Breast epithelium (tissue), 3 donors: ENCODE measurements around the gene IDH3A.

Source experiments
- CTCF ChIP-seq, 3 donors: fragments of 450-650 bp; IDR thresholded peaks; one replicate each; pipeline ENCODE4 v1.5.1; 2016 to 2017; ENCODE audit warnings: antibody characterized with exemption in 3 of 3, mild to moderate bottlenecking in 3 of 3, moderate library complexity in 3 of 3
- POLR2A ChIP-seq: fragments of 450-650 bp; IDR thresholded peaks from one replicate; pipeline ENCODE4 v1.6.1; 2016; ENCODE audit warnings: antibody characterized with exemption, mild to moderate bottlenecking, moderate library complexity
- POLR2AphosphoS5 ChIP-seq, 3 donors: sonication (generic); formaldehyde crosslinking; IDR thresholded peaks; one replicate each; pipeline ENCODE4 v1.6.1; 2017; ENCODE audit warnings: antibody characterized with exemption in 3 of 3

DNA sequence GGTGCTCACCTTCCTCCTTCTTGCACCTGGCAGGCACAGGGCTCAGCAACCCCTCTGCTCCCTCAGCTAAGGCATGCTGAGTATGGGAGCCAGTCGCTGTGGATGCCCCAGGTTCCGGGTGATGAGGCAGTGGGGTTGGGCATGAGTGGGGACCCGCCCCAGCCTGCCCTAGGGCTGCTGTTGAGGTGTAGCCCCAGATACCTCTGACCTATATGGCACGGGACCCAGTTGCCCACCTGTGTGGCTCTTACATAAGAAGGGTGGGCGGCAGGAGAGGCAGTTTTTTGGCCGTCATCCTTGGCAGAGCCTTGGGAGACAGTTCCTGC, 64.2 kb downstream of the IDH3A start:
- TF ChIP-seq CTCF (IDR thresholded peaks at IDR 0.05) (no peak), POLR2A (no peak), POLR2AphosphoS5 (IDR thresholded peaks at IDR 0.05) (no peak)
